K562 (cell line): ENCODE data around the gene NBEAL2. TPM values are rescaled to one million over a fixed set of nuclear protein-coding genes. Genes with fewer than 3 reads are reported as not detected.

ENCODE experiments used
- ATAC-seq: fragments of 200-7000 bp; cut with Tn5 transposase; 3 replicates; pipeline ENCODE4 v1.9.1; 2020; ENCODE audit warnings: moderate library complexity
- BruUV-seq: library from RNA; stranded (reverse); fragments of 400-500 nt; replicated peaks from 2 replicates; lab custom pipeline; 2021; lab: Mats Ljungman, UMichigan
- CTCF ChIA-PET: fragments of 300-600 bp; formaldehyde crosslinking; extraction: SDS; loops from one replicate; lab custom pipeline; 2021; ENCODE audit warnings: low intra/inter-chr PET ratio; lab: Yijun Ruan, JAX
- POLR2A ChIA-PET: fragments of 300-600, 350-650 bp; sonication (Branson Sonifier 250); formaldehyde crosslinking; extraction: SDS; loops from one replicate; lab custom pipeline; 2021; ENCODE audit warnings: antibody characterized with exemption, inconsistent platforms; lab: Yijun Ruan, JAX
- DNase-seq, 4 experiments: peaks; one replicate each; pipeline versions ENCODE4 v3.0.0 to v3.0.0-alpha.2; 2011 to 2018; ENCODE audit warnings: low spot score in 3 of 4, mixed read lengths in 3 of 4; ENCODE audit errors: extremely low read depth in 1 of 4
- FAIRE-seq: peaks from 2 replicates; lab custom pipeline; 2011; peaks lifted over from hg19 to GRCh38; lab: Jason Lieb, UNC
- H2AFZ ChIP-seq: 2 replicates; pipeline ENCODE4 v1.6.0; 2011; ENCODE audit warnings: low read depth, low read length, control low read depth, inconsistent platforms
- H3K27ac ChIP-seq: fragments of 200-600 bp; 3 replicates; pipeline ENCODE4 v1.8.0; 2011; ENCODE audit warnings: low read depth, mild to moderate bottlenecking, control low read depth, inconsistent platforms, low read length, moderate library complexity, mixed read lengths; ENCODE audit errors: extremely low read depth
- H3K27me3 ChIP-seq, 2 experiments: fragments of 300-600 bp in 1 of 2; 2 replicates in 1 of 2; 3 replicates in 1 of 2; pipeline versions ENCODE4 v1.6.0 to v1.8.0; 2011; ENCODE audit warnings: inconsistent platforms in 2 of 2, low read length in 2 of 2, mild to moderate bottlenecking in 1 of 2, mixed read lengths in 1 of 2, moderate library complexity in 1 of 2; ENCODE audit not compliant: control insufficient read depth in 2 of 2, insufficient read depth in 2 of 2
- H3K36me3 ChIP-seq: fragments of 300-600 bp; 3 replicates; pipeline ENCODE4 v1.8.0; 2011; ENCODE audit warnings: mild to moderate bottlenecking, low read length, inconsistent platforms; ENCODE audit not compliant: control insufficient read depth, insufficient read depth
- H3K4me1 ChIP-seq, 2 experiments: fragments of 200-600 bp in 1 of 2; replicated peaks in 1 of 2; 2 replicates in 1 of 2; 3 replicates in 1 of 2; pipeline versions ENCODE4 v1.5.1 to v1.8.0; 2011; ENCODE audit warnings: inconsistent platforms in 2 of 2, low read length in 2 of 2, mild to moderate bottlenecking in 1 of 2, mixed read lengths in 1 of 2, moderate library complexity in 1 of 2; ENCODE audit not compliant: control insufficient read depth in 2 of 2, insufficient read depth in 2 of 2
- H3K4me2 ChIP-seq: 2 replicates; pipeline ENCODE4 v1.6.1; 2011; ENCODE audit warnings: low read length, control low read depth, inconsistent platforms, mixed read lengths; ENCODE audit not compliant: insufficient read depth
- H3K4me3 ChIP-seq: fragments of 200-600 bp; sonication (generic), shearing (Covaris generic); 2 replicates; pipeline ENCODE4 v1.5.1; 2016; ENCODE audit warnings: control low read depth, inconsistent platforms
- H3K79me2 ChIP-seq: fragments of 200-600 bp; 3 replicates; pipeline ENCODE4 v1.8.0; 2011; ENCODE audit warnings: low read length, inconsistent platforms; ENCODE audit not compliant: control insufficient read depth, insufficient read depth
- H3K9ac ChIP-seq, 2 experiments: 2 replicates each; pipeline versions ENCODE4 v1.6.0 to v1.6.1; 2011; ENCODE audit warnings: low read depth in 2 of 2, low read length in 2 of 2, control low read depth in 1 of 2, inconsistent platforms in 1 of 2, mild to moderate bottlenecking in 1 of 2, mixed read lengths in 1 of 2; ENCODE audit not compliant: insufficient read depth in 1 of 2
- H3K9me1 ChIP-seq: one replicate; pipeline ENCODE4 v1.6.0; 2011; ENCODE audit warnings: inconsistent platforms, mild to moderate bottlenecking, low read length, moderate library complexity; ENCODE audit not compliant: control insufficient read depth, insufficient read depth
- H3K9me3 ChIP-seq: replicated peaks from 2 replicates; pipeline ENCODE4 v1.5.1; 2011; ENCODE audit warnings: low read depth, low read length, inconsistent platforms; ENCODE audit not compliant: control insufficient read depth, insufficient read depth
- H4K20me1 ChIP-seq: replicated peaks from 2 replicates; pipeline ENCODE4 v1.6.1; 2011; ENCODE audit warnings: low read length, inconsistent platforms, mixed read lengths; ENCODE audit not compliant: control insufficient read depth, insufficient read depth
- BMI1 ChIP-seq: fragments of 150-350 bp; IDR thresholded peaks from 2 replicates; pipeline ENCODE4 v1.6.1; 2014; ENCODE audit warnings: low read length
- CHD4 ChIP-seq: fragments of 200-600 bp; sonication (generic); IDR thresholded peaks from 3 replicates; pipeline ENCODE4 v1.6.1; 2012; ENCODE audit warnings: low read depth, mild to moderate bottlenecking, mixed read lengths, low read length, inconsistent platforms; ENCODE audit not compliant: insufficient read depth, insufficient replicate concordance, poor library complexity, severe bottlenecking
- ESRRA ChIP-seq: fragments of 450-650 bp; IDR thresholded peaks from 2 replicates; pipeline ENCODE4 v1.6.1; 2014; ENCODE audit warnings: low read depth, mild to moderate bottlenecking, moderate library complexity, borderline replicate concordance
- HDAC2 ChIP-seq: fragments of 450-650 bp; IDR thresholded peaks from 2 replicates; pipeline ENCODE4 v1.6.1; 2016; ENCODE audit warnings: mild to moderate bottlenecking
- JUND ChIP-seq, 2 experiments: IDR thresholded peaks; 2 replicates in 1 of 2; 3 replicates in 1 of 2; pipeline ENCODE4 v1.6.1; 2011; ENCODE audit warnings: borderline replicate concordance in 2 of 2, low read depth in 2 of 2, low read length in 2 of 2, improper control_type of control experiment in 1 of 2, missing biosample characterization in 1 of 2, missing genetic modification characterization in 1 of 2, missing genetic modification reagents in 1 of 2
- LEF1 ChIP-seq: fragments of 450-650 bp; IDR thresholded peaks from 2 replicates; pipeline ENCODE4 v1.6.1; 2016; ENCODE audit warnings: mild to moderate bottlenecking
- NFIX ChIP-seq: fragments of 250-450 bp; sonication (Bioruptor Pico); IDR thresholded peaks from 2 replicates; pipeline ENCODE4 v1.4.0; 2020; ENCODE audit warnings: low read depth, mild to moderate bottlenecking, moderate library complexity
- NRF1 ChIP-seq, 2 experiments: fragments of 450-650 bp; IDR thresholded peaks in 1 of 2; conservative IDR thresholded peaks in 1 of 2; 2 replicates each; pipeline ENCODE4 v1.6.1; 2014; ENCODE audit warnings: mild to moderate bottlenecking in 2 of 2
- PRDM10 ChIP-seq: fragments of 450-650 bp; IDR thresholded peaks from 2 replicates; pipeline ENCODE4 v1.6.1; 2018; ENCODE audit not compliant: partially characterized antibody
- RAD21 ChIP-seq, 2 experiments: fragments of 250-450 bp in 1 of 2; fragments of 450-650 bp in 1 of 2; sonication (Bioruptor Pico) in 1 of 2; formaldehyde crosslinking in 1 of 2; IDR thresholded peaks in 1 of 2; conservative IDR thresholded peaks in 1 of 2; 2 replicates each; pipeline versions ENCODE4 v1.4.0 to v1.8.0; 2020 to 2022; ENCODE audit warnings: mild to moderate bottlenecking in 2 of 2, moderate library complexity in 1 of 2
- RCOR1 ChIP-seq, 2 experiments: IDR thresholded peaks; 2 replicates each; pipeline ENCODE4 v1.6.1; 2012; ENCODE audit warnings: low read depth in 2 of 2, low read length in 2 of 2, borderline replicate concordance in 1 of 2, improper control_type of control experiment in 1 of 2
- ZBTB7A ChIP-seq: IDR thresholded peaks from 2 replicates; pipeline ENCODE4 v1.6.1; 2011; ENCODE audit warnings: low read depth, mild to moderate bottlenecking, low read length, moderate library complexity, borderline replicate concordance; ENCODE audit not compliant: control insufficient read depth
- WGBS: fragments of 100-300 bp; shearing (Covaris generic); methylation state at CpG from one replicate; pipeline ENCODE4 v1.1.6; 2016; ENCODE audit warnings: low coverage, mixed read lengths; ENCODE audit not compliant: insufficient coverage; ENCODE audit errors: missing lambda C conversion rate; 5-methylcytosine and 5-hydroxymethylcytosine counted together
- in situ Hi-C: fragments of 300-500 bp; cut with MboI; formaldehyde crosslinking; loops from 4 replicates; pipeline ENCODE4 v1.15.0; 2018; ENCODE audit warnings: inconsistent platforms, mixed read lengths
- intact Hi-C: fragments of 100-400 bp; cut with micrococcal nuclease; formaldehyde crosslinking; loops from 2 replicates; pipeline ENCODE4 v1.14.2; 2022
- polyA plus RNA-seq, 8 experiments: library from polyadenylated mRNA; depleted of rRNA in 4 of 8; stranded (reverse) in 5 of 8; unstranded in 3 of 8; fragments of >200 nt; fragmentation: Nextera tagmentation in 2 of 8; fragmentation: Illumina TruSeq in 1 of 8; extraction: Ambion mirVana in 2 of 8; extraction: Trizol in 1 of 8; gene quantifications; 2 replicates each; pipeline versions ENCODE4 v1.2.1 to v1.2.3, GENCODE V29; 2011 to 2014; ENCODE audit warnings: inconsistent platforms in 1 of 8, missing spikeins in 1 of 8
- total RNA-seq, 7 experiments: library from RNA; depleted of rRNA in 6 of 7; stranded (reverse); fragments of >200 nt in 6 of 7; fragmentation: Illumina TruSeq in 2 of 7; extraction: Trizol in 2 of 7; gene quantifications; 2 replicates each; pipeline versions ENCODE4 v1.2.1 to v1.2.3, GENCODE V29; 2011 to 2021; ENCODE audit warnings: low replicate concordance in 1 of 7

NBEAL2 gene
- total and polyA plus RNA-seq, 9 of the 15 experiments (the other 6 are each of a cell fraction or from before 2014, with no cell fraction given): 0.06 to 114 (median 29.6) TPM

- TF ChIP-seq PRDM10: no peak
These were observed 31.3 kb upstream of the NBEAL2 start (continued) for GRCh38 chr3:46947981-46948791.

GRCh38 chr3:46948830-46949671, 30.4 kb upstream of the NBEAL2 start:
- Histone ChIP-seq H3K9me3 (no peaks in the 10 kb centered on the region), H3K27ac (peak overlapping the region; percentile 61), H3K27me3 (no peaks in the 10 kb centered on the region), H3K9me1 (peaks cover 34% of the 10 kb centered on the region), H3K4me2 (peak overlapping the region; percentile 75), H3K4me1 (peaks cover 58 to 84% of the 10 kb centered on the region in 2 experiments), H2AFZ (no peak overlapping the region), H3K4me3 (no peak overlapping the region), H3K36me3 (peaks cover 53% of the 10 kb centered on the region), H3K9ac (peak overlapping the region; percentile 21 to 89; a peak in 3 of 4 replicates), H3K79me2 (peaks cover 97% of the 10 kb centered on the region), H4K20me1 (peaks cover 78% of the 10 kb centered on the region)
- CTCF ChIA-PET: no interaction called here
- 9% methylated on average over 6 of the region's 6 CpGs for WGBS
- peak in 3 of 4 experiments; percentile 43 to 82 (median 55) for DNase-seq
- peak; percentile 63 for ATAC-seq
- POLR2A ChIA-PET: interaction anchor here (1.0 to 4.0 kb wide), 4 partner anchors 9 to 24 kb away, joined by 3 to 14 read pairs (median 6); no protein-coding TSS in a partner anchor
- intact Hi-C loops: loop anchor here (1.0 to 2.0 kb wide), 2 partner anchors 30 to 38 kb away; partner anchors contain the start of gene NBEAL2
- peak; percentile 75 for FAIRE-seq
- in situ Hi-C loops: no loop called here
- BruUV-seq: no TSS peak
- TF ChIP-seq RAD21 (CRISPR knock-in tag; conservative IDR thresholded peaks at IDR 0.05 in 1 of 2, IDR thresholded peaks at IDR 0.05 in 1 of 2) (peak in 1 of 2 experiments; percentile 15; a peak in 2 of 4 replicates), ZBTB7A (peak; percentile 41; the same call in 1 of the 2 replicates), ESRRA (peak; percentile 98), NFIX (CRISPR knock-in tag) (no peak), BMI1 (no peak), LEF1 (peak; percentile 25; the same call in 1 of the 2 replicates), CHD4 (no peak), JUND (IDR thresholded peaks at IDR 0.05; ENCODE audit: borderline replicate concordance, low read depth, low read length) (peak; percentile 50; the same call in 1 of the 2 replicates), JUND (tag; IDR thresholded peaks at IDR 0.05; ENCODE audit: borderline replicate concordance, low read depth, low read length) (peak; percentile 29; the same call in 1 of the 3 replicates), RCOR1 (IDR thresholded peaks at IDR 0.05; ENCODE audit: borderline replicate concordance in 1 of 2, low read depth in 2 of 2, low read length in 2 of 2) (peak in 1 of 2 experiments; percentile 26; a peak in 1 of 4 replicates), HDAC2 (no peak), NRF1 (conservative IDR thresholded peaks at IDR 0.05 in 1 of 2, IDR thresholded peaks at IDR 0.05 in 1 of 2) (no peak)
